NT2/D1 (cell line): Measurements from ENCODE around the gene SLC66A1.

Experiments
- SUZ12 ChIP-seq: IDR thresholded peaks from 2 replicates; pipeline ENCODE4 v1.6.1; 2011; ENCODE audit not compliant: insufficient read length, insufficient read depth; ENCODE audit errors: extremely low read depth
- YY1 ChIP-seq: IDR thresholded peaks from 2 replicates; pipeline ENCODE4 v1.6.1; 2011; ENCODE audit not compliant: insufficient read length, insufficient read depth
- ZNF274 ChIP-seq: IDR thresholded peaks from 2 replicates; pipeline ENCODE4 v1.6.1; 2011; ENCODE audit warnings: mild to moderate bottlenecking, low read depth, low read length

DNA sequence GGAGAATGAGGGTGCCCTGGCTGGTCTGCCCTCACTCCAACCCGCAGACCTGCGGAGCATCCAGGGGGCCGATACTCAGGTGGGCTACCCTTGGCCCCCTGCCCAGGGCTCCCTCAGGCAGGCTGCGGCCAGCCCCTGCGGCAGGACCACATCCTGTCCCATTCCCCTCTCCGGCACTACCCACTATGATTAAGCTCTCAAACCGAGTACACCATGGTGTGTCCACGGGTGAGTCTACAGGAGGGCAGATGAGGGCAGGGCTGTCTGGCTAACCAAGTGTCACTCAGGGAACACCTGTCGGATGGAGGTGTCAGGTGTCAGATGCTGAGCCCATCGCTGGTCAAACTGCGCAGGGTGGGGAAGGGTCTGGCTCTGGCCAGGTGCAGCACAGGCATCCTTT lies 47.2 kb downstream of the SLC66A1 start:
- TF ChIP-seq YY1 (no peak), ZNF274 (no peak), SUZ12 (no peak)
